HG02623 (cell line): ENCODE data around the gene DRAM1.
"Not testable (repeated sequence)": the region's sequence is repeated elsewhere in the genome, so short reads cannot be mapped to it uniquely, and the experiment has no call there.

ENCODE experiments used
- ATAC-seq: cut with Tn5 transposase; IDR thresholded peaks from one replicate; pipeline ENCODE4 v1.9.1; 2021; ENCODE audit warnings: moderate library complexity; ENCODE audit not compliant: unreplicated experiment

The DRAM1 gene

GRCh38 chr12:101858361-101858760 is 19.0 kb upstream of the DRAM1 start:
- ATAC-seq, result no peak

- no peak for ATAC-seq
Measured at GRCh38 chr12:101859664-101860607, 17.4 kb upstream of the DRAM1 start.

GRCh38 chr12:101861688-101862087 is 15.7 kb upstream of the DRAM1 start:
- not testable (repeated sequence) for ATAC-seq

- no peak for ATAC-seq
Measured at GRCh38 chr12:101862245-101862644, 15.1 kb upstream of the DRAM1 start.

GRCh38 chr12:101863981-101864380 is 13.4 kb upstream of the DRAM1 start:
- ATAC-seq, result no peak

- no peak for ATAC-seq
Measured at GRCh38 chr12:101866615-101867373, 10.6 kb upstream of the DRAM1 start.

GRCh38 chr12:101867619-101868018 is 9.8 kb upstream of the DRAM1 start:
- not testable (repeated sequence) for ATAC-seq

- ATAC-seq, result no peak
Measured at GRCh38 chr12:101870925-101871324, 6.5 kb upstream of the DRAM1 start.

GRCh38 chr12:101875162-101875561 is 2.2 kb upstream of the DRAM1 start:
- no peak for ATAC-seq

GRCh38 chr12:101876322-101876860 is 989 bp upstream of the DRAM1 start:
- ATAC-seq, result no peak

- peak; percentile 26 for ATAC-seq
Measured at GRCh38 chr12:101877806-101878242, 444 bp downstream of the DRAM1 start.

GRCh38 chr12:101878243-101878821 is 952 bp downstream of the DRAM1 start:
- no peak for ATAC-seq

GRCh38 chr12:101880769-101881168 is 3.4 kb downstream of the DRAM1 start:
- no peak for ATAC-seq

- no peak for ATAC-seq
Measured at GRCh38 chr12:101881228-101881627, 3.8 kb downstream of the DRAM1 start.

- ATAC-seq, result no peak
Measured at GRCh38 chr12:101884174-101884573, 6.8 kb downstream of the DRAM1 start.

- ATAC-seq, result not testable (repeated sequence)
Measured at GRCh38 chr12:101884781-101885340, 7.5 kb downstream of the DRAM1 start.

- peak; percentile 32 for ATAC-seq
Measured at GRCh38 chr12:101885912-101886561, 8.7 kb downstream of the DRAM1 start.

- ATAC-seq, result no peak
Measured at GRCh38 chr12:101889211-101889752, 11.9 kb downstream of the DRAM1 start.

GRCh38 chr12:101891462-101891971 is 14.1 kb downstream of the DRAM1 start:
- ATAC-seq, result peak; percentile 93

- no peak for ATAC-seq
Measured at GRCh38 chr12:101892794-101893193, 15.4 kb downstream of the DRAM1 start.
